ENCODE data around the gene DIS3L2. TPM values are rescaled to one million over a fixed set of nuclear protein-coding genes. Genes with fewer than 3 reads are reported as not detected.
"Not testable (repeated sequence)": the region's sequence is repeated elsewhere in the genome, so short reads cannot be mapped to it uniquely, and the experiment has no call there.

Gene DIS3L2
- total and polyA plus RNA-seq, 10 donors: 9.1 to 59.8 (median 35.4) TPM

- DNase-seq: peak; percentile 51
- H3K36me3 ChIP-seq; intact Hi-C loops (cut with DNase I; ENCODE audit: low total_unique reads); H3K4me3 ChIP-seq; H3K27ac ChIP-seq; H3K27me3 ChIP-seq (replicated peaks in 1 of 7): not testable (repeated sequence)
- TF ChIP-seq CTCF (IDR thresholded peaks at IDR 0.05 in 8 of 11, conservative IDR thresholded peaks at IDR 0.05 in 3 of 11): peak in 1 of 11 experiments; percentile 4
- peaks cover 4 to 18% (median 7%) of the 10 kb centered on the region in 6 donors for H3K4me1 ChIP-seq
- WGBS, 5 donors: 63 to 79% (median 66%) methylated on average over 11 to 18 of the region's 18 CpGs
- H3K9me3 ChIP-seq: peaks cover 0 to 12% (median 6%) of the 10 kb centered on the region in 8 donors
Measured at GRCh38 chr2:232364806-232365594, 403.5 kb downstream of the DIS3L2 start.

- intact Hi-C loops (cut with DNase I; ENCODE audit: low total_unique reads): no loop called here
- H3K4me3 ChIP-seq: no peak overlapping the region
- H3K27ac ChIP-seq: no peak overlapping the region
- peaks cover 0 to 12% (median 6%) of the 10 kb centered on the region in 8 donors for H3K9me3 ChIP-seq
- DNase-seq: peak; percentile 63
- peaks cover 4 to 18% (median 7%) of the 10 kb centered on the region in 6 donors for H3K4me1 ChIP-seq
- TF ChIP-seq POLR2AphosphoS5 (IDR thresholded peaks at IDR 0.05) (no peak), CTCF (IDR thresholded peaks at IDR 0.05 in 8 of 11, conservative IDR thresholded peaks at IDR 0.05 in 3 of 11) (peak in 3 of 11 experiments; percentile 20 to 48 (median 26))
- no peaks in the 10 kb centered on the region for H3K36me3 ChIP-seq
- H3K27me3 ChIP-seq (replicated peaks in 1 of 7): peaks cover 0 to 7% (median 0%) of the 10 kb centered on the region in 7 donors
- WGBS, 5 donors: 73 to 79% (median 75%) methylated on average over 18 to 20 of the region's 20 CpGs
Measured at GRCh38 chr2:232365621-232366321, 404.3 kb downstream of the DIS3L2 start.

- Histone ChIP-seq H3K9me3 (peaks cover 0 to 12% (median 6%) of the 10 kb centered on the region in 8 donors), H3K4me1 (peaks cover 4 to 18% (median 7%) of the 10 kb centered on the region in 6 donors)
- H3K36me3 ChIP-seq; H3K4me3 ChIP-seq; H3K27me3 ChIP-seq (replicated peaks in 1 of 7); intact Hi-C loops (cut with DNase I; ENCODE audit: low total_unique reads); H3K27ac ChIP-seq: not testable (repeated sequence)
- DNase-seq: peak; percentile 54
- 90 to 97% (median 94%) methylated on average over 12 to 23 of the region's 23 CpGs for WGBS, 5 donors
Measured at GRCh38 chr2:232366461-232366860, 404.9 kb downstream of the DIS3L2 start.

GRCh38 chr2:232367016-232367415 lies 405.5 kb downstream of the DIS3L2 start:
- H3K9me3 ChIP-seq: peaks cover 0 to 7% (median 2%) of the 10 kb centered on the region in 8 donors
- H3K4me1 ChIP-seq: peaks cover 4 to 18% (median 7%) of the 10 kb centered on the region in 6 donors
- peak; percentile 36 for DNase-seq
- intact Hi-C loops (cut with DNase I; ENCODE audit: low total_unique reads): no loop called here
- H3K27me3 ChIP-seq (replicated peaks in 1 of 7): peaks cover 0 to 7% (median 0%) of the 10 kb centered on the region in 7 donors
- TF ChIP-seq POLR2AphosphoS5 (IDR thresholded peaks at IDR 0.05) (no peak), CTCF (IDR thresholded peaks at IDR 0.05 in 8 of 11, conservative IDR thresholded peaks at IDR 0.05 in 3 of 11) (no peak), POLR2A (IDR thresholded peaks at IDR 0.05) (no peak)
- H3K36me3 ChIP-seq: no peaks in the 10 kb centered on the region
- H3K4me3 ChIP-seq: no peak overlapping the region
- WGBS, 5 donors: 70 to 91% (median 78%) methylated on average over 7 of the region's 7 CpGs
- no peak overlapping the region for H3K27ac ChIP-seq
